C4-2B (cell line): Measurements from ENCODE around the gene CHKA.

Source experiments
- H3K27ac ChIP-seq: fragments of 450-650 bp; 2 replicates; pipeline ENCODE4 v1.5.1; 2017
- ZFX ChIP-seq: fragments of 450-650 bp; IDR thresholded peaks from 2 replicates; pipeline ENCODE4 v1.6.1; 2017
- TF ChIP-seq, protein P1 (sequence below): fragments of 450-650 bp; conservative IDR thresholded peaks from 2 replicates; pipeline ENCODE4 v1.5.1; 2017; ENCODE audit warnings: mild to moderate bottlenecking

The CHKA gene

DNA sequence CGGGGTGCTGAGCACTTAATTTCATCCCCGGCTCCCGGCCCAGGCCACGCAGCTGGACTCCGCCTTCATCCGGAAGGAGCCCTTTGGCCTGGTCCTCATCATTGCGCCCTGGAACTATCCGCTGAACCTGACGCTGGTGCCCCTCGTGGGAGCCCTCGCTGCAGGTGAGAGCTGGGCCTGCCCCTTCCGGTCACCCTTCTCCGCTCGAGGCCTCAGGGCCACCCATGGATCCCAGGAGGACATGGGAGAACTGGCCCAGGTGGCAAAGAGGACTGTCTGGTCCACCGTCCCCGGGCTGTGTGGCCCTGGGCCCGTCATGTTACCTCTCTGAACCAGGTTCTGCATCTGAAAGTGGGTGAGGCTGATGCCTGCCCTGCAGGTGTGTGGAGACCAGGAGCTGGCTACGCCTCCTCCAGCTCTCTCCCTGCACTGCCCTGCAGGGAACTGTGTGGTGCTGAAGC, 102.4 kb downstream of the CHKA start:
- no peak for TF ChIP-seq ZFX
- TF ChIP-seq, protein P1, sequence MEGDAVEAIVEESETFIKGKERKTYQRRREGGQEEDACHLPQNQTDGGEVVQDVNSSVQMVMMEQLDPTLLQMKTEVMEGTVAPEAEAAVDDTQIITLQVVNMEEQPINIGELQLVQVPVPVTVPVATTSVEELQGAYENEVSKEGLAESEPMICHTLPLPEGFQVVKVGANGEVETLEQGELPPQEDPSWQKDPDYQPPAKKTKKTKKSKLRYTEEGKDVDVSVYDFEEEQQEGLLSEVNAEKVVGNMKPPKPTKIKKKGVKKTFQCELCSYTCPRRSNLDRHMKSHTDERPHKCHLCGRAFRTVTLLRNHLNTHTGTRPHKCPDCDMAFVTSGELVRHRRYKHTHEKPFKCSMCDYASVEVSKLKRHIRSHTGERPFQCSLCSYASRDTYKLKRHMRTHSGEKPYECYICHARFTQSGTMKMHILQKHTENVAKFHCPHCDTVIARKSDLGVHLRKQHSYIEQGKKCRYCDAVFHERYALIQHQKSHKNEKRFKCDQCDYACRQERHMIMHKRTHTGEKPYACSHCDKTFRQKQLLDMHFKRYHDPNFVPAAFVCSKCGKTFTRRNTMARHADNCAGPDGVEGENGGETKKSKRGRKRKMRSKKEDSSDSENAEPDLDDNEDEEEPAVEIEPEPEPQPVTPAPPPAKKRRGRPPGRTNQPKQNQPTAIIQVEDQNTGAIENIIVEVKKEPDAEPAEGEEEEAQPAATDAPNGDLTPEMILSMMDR, result no peak

DNA sequence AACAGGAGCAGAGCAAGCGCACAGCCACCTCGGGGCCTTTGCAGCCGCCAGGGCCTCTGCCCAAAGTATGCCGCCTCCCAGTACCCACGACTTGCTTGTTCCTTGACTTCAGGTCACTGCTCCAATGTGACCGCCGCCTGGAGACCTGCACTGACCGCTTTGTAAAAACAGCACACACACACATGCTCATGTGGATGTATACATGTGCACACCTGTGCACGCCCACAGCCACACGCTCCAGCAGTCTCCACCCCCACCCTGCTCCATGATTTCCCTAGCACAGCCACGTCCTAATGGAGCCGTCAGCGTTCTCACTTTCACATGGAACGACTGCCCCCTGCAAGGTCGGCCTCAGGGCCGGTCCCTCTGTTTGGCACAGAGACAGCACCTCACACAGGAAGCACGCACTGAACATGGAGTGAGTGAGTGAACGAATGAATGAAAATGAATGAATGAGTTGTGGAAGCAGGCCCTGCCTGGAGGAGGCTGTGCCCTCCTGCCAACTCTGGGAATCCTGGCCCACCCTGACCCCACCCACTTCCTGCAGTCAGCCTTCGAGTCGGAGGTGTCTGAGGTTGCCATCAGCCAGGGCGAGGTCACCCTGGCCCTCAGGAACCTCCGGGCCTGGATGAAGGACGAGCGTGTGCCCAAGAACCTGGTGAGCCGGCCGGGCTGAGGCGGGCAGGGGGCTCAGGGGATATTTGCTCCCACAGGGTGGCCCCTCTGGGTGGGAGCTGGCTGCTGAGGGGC, 103.0 kb downstream of the CHKA start:
- no peak for TF ChIP-seq ZFX
- TF ChIP-seq, protein P1, result no peak

More for the DNA sequence above, 102.4 kb downstream of the CHKA start:
- no peak overlapping the region for H3K27ac ChIP-seq

DNA sequence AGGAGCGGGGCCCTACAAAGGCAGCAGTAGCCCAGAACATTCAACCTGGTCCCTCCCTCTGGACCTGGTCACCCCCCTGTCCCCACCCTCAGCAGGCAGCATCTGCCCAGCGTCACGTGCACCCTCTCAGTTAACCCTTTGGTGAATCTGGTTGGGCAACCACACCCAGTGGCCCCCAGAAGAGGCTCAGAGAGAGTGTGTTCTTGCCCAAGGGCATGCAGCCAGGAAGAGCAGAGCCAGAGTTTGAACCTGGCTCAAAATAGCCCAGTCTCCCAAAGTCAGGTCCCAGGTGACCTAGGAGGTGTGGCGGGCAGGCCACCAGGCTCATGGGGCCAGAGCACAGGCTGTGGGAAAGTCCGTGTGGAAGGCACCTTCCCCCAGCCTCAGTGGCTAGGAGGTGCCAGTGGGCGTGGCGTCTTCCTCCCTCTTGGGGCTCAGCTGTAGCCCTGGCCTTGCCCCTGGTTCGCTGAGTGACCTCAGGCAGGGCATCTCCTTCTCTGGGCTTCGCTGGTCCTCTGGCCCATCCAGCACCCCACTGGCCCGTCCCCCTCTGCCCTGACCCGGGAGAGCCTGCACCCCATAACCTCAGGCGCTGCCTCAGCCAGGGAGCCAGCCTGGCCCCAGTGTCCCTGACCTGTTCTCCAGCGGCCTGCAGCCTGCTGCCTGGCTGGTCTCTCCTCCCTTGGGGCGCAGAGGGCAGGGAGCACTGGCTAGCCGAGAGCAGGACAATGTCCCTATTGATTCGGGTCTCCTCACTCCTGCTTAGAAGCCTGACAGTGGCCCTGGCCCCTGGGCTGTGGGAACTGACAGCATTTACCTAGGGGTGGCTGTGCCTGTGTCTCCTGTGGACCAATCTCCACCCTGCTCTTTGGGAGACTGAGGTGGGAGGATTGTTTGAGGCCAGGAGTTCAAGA, 104.0 kb downstream of the CHKA start:
- no peak for TF ChIP-seq ZFX
- TF ChIP-seq, protein P1, result no peak
- H3K27ac ChIP-seq, result no peak overlapping the region

More for the DNA sequence above, 103.0 kb downstream of the CHKA start:
- H3K27ac ChIP-seq, result no peak overlapping the region

DNA sequence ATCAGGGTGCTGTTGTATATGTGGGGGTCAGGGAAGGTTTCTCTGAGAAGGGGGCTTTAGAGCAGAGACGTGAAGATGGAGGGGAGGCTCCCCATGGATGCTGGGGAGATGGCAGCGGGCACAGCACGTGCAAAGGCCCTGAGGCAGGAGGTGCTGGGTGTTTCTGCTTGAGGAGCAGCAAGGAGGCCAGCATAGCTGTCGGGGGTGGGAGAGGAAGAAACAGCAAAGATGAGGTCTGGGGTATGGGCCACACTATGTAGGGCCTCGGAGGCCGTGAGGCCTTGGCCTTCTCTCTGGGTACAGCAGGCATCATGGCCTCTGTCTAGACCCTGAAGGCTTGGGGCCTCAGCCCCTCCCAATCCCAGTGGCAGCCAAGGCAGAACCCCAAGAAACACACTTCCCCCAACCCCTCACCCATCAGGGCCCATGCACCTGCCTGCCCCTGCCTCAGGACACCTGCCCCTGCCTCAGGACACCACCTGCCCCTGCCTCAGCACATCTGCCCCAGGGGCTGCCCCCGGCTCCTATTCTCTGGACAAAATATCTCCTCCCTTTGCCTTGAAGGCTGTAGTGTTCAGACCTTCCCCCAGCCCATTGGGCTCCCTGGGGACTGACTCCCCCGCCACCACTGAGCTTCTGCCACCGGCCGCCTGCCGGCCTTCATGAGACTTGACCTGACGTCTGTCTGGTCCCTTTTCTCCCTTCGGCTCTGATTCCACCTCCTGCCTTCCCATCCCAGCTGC, 104.9 kb downstream of the CHKA start:
- TF ChIP-seq, protein P1, result no peak
- no peak for TF ChIP-seq ZFX
- H3K27ac ChIP-seq, result no peak overlapping the region

DNA sequence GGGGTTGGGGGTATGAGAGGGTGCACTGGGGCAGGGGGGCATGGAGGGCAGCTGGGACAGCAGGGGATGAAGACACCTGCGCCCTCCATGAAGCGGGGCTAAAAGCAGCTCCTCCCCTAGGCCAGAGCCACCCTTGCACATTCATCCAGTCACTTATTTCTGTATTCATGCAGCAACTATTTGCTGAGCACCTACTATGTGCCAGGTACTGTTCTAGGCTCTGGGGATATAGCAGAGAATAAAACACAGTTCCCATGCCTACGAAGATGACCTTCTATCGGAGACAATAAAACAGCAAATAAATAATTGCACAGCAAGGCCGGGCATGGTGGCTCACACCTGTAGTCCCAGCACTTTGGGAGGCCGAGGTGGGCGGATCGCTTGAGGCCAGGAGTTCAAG, 105.7 kb downstream of the CHKA start:
- TF ChIP-seq, protein P1, result no peak
- no peak for TF ChIP-seq ZFX
- H3K27ac ChIP-seq, result no peak overlapping the region

DNA sequence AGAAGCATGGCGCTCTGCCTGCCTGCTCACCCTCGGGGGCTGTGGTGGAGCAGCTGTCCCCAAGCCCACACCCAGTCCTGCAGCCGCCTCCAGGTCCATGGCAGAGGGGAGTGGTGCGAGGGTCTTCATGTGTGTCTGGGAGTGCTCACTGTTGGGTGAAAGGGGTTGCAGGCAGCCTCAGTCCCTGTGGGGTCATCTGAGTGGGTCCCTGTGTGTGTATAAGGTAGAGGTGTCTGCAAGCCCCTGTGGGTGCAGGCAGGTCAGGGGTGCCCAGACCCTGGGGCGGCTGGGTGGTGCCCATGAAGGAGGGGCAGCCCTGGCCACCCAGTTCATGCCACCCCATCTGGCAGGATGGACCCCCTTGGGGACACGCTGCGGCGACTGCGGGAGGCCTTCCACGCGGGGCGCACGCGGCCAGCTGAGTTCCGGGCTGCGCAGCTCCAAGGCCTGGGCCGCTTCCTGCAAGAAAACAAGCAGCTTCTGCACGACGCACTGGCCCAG, 106.2 kb downstream of the CHKA start:
- no peak overlapping the region for H3K27ac ChIP-seq
- no peak for TF ChIP-seq ZFX
- TF ChIP-seq, protein P1, result no peak
